Stimulated activated CD4-positive, alpha-beta T cell treated with anti-CD3 and anti-CD28 coated beads, Interleukin-4, amount 100 ng/mL, for 4 hours (primary cell): ENCODE data around the gene TEX11.
A peak's percentile ranks its signal among the peaks of the same experiment; 100 is the strongest.
"Not testable (repeated sequence)": the region's sequence is repeated elsewhere in the genome, so short reads cannot be mapped to it uniquely, and the experiment has no call there.

Source experiments
- DNase-seq, 2 experiments: peaks; one replicate each; pipeline ENCODE4 v3.0.0-alpha.2; 2020

The TEX11 gene

GRCh38 chrX:70908541-70908940, at the start of gene TEX11:
TEX11 (minus strand) TSS chrX:70908711; CDS start chrX:70907789, 922 bp downstream.
- no peak for DNase-seq

GRCh38 chrX:70954871-70955270, 46.4 kb upstream of the TEX11 start:
- DNase-seq: no peak

- no peak for DNase-seq
Measured at GRCh38 chrX:70924294-70924911, 15.9 kb upstream of the TEX11 start.

- no peak for DNase-seq
Measured at GRCh38 chrX:70922774-70923473, 14.4 kb upstream of the TEX11 start.

GRCh38 chrX:70921709-70922352, 13.3 kb upstream of the TEX11 start:
- DNase-seq: no peak

- no peak for DNase-seq
Measured at GRCh38 chrX:70916754-70917153, 8.2 kb upstream of the TEX11 start.

GRCh38 chrX:70907900-70908299, 611 bp downstream of the TEX11 start:
- DNase-seq: no peak

- DNase-seq: no peak
Measured at GRCh38 chrX:70901465-70901864, 7.0 kb downstream of the TEX11 start.

GRCh38 chrX:70890441-70890840, 18.1 kb downstream of the TEX11 start:
- not testable (repeated sequence) for DNase-seq

- DNase-seq: no peak
Measured at GRCh38 chrX:70878902-70879301, 29.6 kb downstream of the TEX11 start.

GRCh38 chrX:70852294-70852693, 56.2 kb downstream of the TEX11 start:
- no peak for DNase-seq

DNA sequence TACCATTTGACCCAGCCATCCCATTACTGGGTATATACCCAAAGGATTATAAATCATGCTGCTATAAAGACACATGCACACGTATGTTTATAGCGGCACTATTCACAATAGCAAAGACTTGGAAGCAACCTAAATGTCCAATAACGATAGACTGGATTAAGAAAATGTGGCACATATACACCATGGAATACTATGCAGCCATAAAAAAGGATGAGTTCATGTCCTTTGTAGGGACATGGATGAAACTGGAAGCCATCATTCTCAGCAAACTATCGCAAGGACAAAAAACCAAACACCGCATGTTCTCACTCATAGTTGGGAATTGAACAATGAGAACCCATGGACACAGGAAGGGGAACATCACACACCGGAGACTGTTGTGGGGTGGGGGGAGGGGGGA, 64.4 kb downstream of the TEX11 start:
- not testable (repeated sequence) for DNase-seq

GRCh38 chrX:70843620-70844019, 64.9 kb downstream of the TEX11 start:
- DNase-seq: not testable (repeated sequence)

GRCh38 chrX:70834589-70834988, 73.9 kb downstream of the TEX11 start:
- DNase-seq: no peak

- DNase-seq: no peak
Measured at GRCh38 chrX:70826715-70827114, 81.8 kb downstream of the TEX11 start.

- no peak for DNase-seq
Measured at GRCh38 chrX:70825366-70825765, 83.1 kb downstream of the TEX11 start.

- no peak for DNase-seq
Measured at GRCh38 chrX:70808942-70809940, 99.3 kb downstream of the TEX11 start.

DNA sequence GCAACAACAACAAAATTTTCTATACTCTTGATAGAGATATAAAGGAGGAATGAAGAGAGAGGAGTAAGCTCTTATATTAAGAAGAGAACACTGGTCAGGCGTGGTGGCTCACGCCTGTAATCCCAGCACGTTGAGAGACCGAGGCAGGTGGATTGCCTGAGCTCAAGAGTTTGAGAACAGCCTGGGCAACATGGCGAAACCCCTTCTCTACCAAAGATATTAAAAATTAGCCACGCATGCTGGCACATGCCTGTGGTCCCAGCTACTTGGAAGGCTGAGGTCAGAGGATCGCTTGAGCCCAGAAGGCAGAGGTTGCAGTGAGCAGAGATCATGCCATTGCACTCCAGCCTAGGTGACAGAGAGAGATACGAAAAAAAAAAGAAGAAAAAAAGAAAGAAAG, 102.4 kb downstream of the TEX11 start:
- no peak for DNase-seq

DNA sequence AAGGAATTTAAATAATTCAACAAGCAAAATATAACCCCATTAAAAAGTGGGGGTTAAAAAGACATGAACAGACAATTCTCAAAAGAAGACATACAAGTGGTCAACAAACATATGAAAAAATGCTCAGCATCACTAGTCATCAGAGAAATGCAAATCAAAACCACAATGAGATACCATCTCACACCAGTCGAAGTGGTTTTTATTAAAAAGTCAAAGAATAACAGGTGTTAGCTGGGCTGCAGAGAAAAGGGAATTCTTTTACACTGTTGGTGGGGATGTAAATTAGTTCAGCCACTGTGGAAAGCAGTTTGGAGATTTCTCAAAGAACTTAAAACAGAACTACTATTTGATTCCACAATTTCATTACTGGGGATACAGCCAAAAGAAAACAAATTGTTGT, 111.8 kb downstream of the TEX11 start:
- not testable (repeated sequence) for DNase-seq

GRCh38 chrX:70774223-70774622, 134.3 kb downstream of the TEX11 start:
- no peak for DNase-seq

- no peak for DNase-seq
Measured at GRCh38 chrX:70769659-70770227, 138.8 kb downstream of the TEX11 start.

GRCh38 chrX:70762285-70762684, 146.2 kb downstream of the TEX11 start:
- DNase-seq: no peak

- DNase-seq: peak; percentile 37 to 50
Measured at GRCh38 chrX:70755850-70756249, 152.7 kb downstream of the TEX11 start.
